HG02588 (cell line): ENCODE results near the gene ALDH1A1.

Experiments used
- ATAC-seq: cut with Tn5 transposase; IDR thresholded peaks from one replicate; pipeline ENCODE4 v1.9.1; 2021; ENCODE audit warnings: mild to moderate bottlenecking, moderate library complexity; ENCODE audit not compliant: unreplicated experiment

The ALDH1A1 gene

GRCh38 chr9:72921888-72922654 lies 30.8 kb downstream of the ALDH1A1 start:
- ATAC-seq: no peak

DNA sequence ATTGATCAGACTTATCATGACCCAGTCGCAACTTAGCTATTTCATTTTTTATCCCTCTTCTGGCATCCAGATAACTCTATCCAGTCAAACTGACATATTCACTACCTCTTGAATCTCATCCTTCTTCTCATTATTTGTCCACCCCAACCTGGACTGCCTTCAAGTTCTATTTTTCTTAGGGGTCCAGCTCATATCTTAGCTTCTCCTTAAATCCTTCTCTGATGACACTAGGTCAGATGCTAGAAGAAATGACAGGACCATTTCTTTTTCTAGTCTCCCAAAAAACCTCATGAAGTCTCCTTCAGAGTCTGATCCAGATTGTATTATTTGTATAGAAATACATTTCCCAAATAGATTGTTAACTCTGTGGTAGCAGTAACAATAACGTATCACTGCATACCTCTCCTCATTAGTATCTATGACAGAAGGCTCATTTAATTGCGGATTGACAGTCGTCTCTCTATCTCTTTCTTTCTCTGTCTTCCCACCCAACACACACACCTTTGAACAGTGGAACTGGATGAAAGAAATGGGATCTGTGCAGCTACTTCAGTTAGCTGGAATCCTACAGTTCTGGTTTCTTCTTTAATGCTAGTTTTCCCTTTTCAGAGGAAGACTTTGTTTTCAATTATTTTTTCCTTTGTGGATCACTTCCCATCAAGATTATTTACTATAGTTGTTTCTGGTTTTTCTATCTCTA lies 33.5 kb downstream of the ALDH1A1 start:
- no peak for ATAC-seq

DNA sequence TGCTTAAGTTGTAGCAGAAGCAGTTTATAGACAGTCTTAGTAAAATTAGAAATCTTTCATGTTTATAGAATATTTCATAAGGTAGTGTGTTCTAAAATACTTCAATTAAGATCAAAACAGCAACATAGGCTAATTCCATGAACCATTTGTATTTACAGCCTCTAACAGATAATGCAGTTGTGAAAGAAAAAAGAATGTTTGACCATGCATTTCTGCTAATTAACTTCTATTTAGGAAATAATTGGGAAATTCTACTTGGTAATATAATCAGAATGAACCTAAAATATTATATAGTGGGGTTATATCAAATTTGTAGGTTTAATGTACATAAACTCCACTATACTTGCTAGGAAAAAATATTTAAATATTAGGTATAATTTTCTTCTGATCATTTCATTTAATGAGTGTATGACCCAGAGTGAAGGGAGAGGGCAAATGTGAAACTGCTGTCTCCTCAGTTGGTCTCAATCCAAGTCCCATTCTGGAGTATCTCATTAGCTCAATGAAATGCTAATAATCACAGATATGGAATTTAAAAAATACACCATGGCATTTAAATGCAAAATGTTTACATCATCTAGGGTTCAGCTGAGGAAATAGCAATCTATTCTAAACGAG lies 34.9 kb downstream of the ALDH1A1 start:
- ATAC-seq: no peak

GRCh38 chr9:72915659-72916058 lies 37.2 kb downstream of the ALDH1A1 start:
- ATAC-seq: no peak

DNA sequence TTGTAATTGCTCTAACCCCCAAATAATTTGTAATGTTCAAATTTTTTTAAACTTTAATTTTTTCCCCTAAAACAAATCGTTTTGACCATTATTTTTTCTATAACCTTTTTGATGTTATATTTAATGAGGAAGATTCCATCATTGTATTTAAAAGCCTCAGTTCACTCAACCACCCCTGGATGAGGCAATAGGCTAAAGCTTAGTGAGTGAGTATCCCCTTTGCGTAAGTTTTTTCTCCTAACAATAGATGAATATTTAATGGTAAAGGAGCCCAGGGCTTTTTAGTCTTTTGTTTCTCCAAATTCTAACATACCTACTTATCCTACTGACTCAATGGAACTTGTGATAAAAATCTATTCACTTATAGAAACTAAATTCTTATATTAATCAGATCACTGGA lies 38.1 kb downstream of the ALDH1A1 start:
- no peak for ATAC-seq

GRCh38 chr9:72913382-72914009 lies 39.4 kb downstream of the ALDH1A1 start:
- ATAC-seq: no peak

GRCh38 chr9:72912476-72913381 lies 40.1 kb downstream of the ALDH1A1 start:
- no peak for ATAC-seq

- no peak for ATAC-seq
These were observed 41.0 kb downstream of the ALDH1A1 start for GRCh38 chr9:72911816-72912215.

DNA sequence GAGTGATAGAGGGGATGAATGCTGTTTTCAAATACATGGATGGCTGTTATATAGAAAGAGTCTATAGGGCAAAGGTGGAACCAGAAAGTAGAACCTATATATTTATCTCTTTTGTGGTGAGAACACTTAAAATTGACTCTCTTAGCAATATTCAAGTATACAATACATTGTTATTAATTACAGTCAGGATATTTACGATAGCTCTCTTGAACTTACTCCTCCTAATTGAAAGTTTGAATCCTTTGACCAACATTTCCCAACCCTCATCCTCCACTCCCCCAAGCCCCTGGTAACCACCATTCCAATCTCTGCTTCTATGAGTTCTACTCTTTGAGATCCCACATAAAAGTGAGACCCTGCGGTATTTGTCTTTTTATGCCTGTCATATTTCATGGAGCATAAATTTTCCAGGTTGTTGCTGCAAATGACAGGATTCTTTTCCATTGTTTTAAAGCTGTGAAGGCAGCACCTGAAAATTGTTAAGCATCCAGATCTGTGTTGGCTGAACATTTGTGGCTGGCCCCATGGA lies 41.5 kb downstream of the ALDH1A1 start:
- no peak for ATAC-seq

DNA sequence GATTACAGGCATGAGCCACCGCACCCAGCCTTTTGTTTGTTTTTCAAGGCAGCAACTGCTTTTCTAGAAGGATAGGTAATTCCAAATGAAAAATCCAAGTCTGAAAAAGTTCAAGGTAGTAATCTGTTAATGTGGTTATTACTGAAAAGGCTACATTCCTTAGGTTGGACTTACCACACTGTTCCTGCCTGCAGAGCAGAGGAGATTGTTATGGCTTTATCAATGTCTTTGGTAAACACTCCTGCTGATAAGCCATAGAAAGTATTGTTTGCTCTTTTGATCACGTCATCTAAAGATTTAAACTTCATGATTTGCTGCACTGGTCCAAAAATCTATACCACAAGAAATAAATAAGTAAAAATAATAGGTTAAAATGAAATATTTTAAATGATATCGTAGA lies 43.4 kb downstream of the ALDH1A1 start:
- no peak for ATAC-seq

DNA sequence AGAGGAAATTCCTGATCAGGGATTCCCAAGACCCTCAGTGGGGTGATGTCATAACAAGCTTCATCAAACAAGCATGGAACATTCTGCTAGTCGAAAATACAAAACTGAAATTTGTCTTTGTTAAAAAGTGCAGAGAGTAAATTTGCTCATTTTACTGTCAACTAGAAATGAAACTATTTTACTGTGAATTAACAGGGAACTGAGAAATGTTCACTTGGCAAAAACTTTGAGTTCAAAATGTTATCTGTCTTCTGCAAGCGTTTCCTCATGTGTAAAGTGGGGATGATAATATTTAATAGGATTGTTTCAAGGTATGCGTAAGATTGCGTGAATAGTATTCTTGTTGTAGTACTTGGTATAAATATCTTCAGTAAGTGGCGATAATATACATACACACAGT lies 45.4 kb downstream of the ALDH1A1 start:
- no peak for ATAC-seq

- ATAC-seq: no peak
These were observed 46.0 kb downstream of the ALDH1A1 start for GRCh38 chr9:72906810-72907209.

- no peak for ATAC-seq
These were observed 47.1 kb downstream of the ALDH1A1 start for GRCh38 chr9:72905514-72906480.

- ATAC-seq: no peak
These were observed 48.4 kb downstream of the ALDH1A1 start for GRCh38 chr9:72904267-72905093.

GRCh38 chr9:72903103-72903502 lies 49.8 kb downstream of the ALDH1A1 start:
- no peak for ATAC-seq

- ATAC-seq: no peak
These were observed 50.6 kb downstream of the ALDH1A1 start for GRCh38 chr9:72902268-72902667.

- ATAC-seq: no peak
These were observed 52.9 kb downstream of the ALDH1A1 start for GRCh38 chr9:72899734-72900477.
